Prostate gland (tissue), 2 donors: ENCODE data around the gene DNAH14.

Experiments used
- POLR2A ChIP-seq: fragments of 450-650 bp; IDR thresholded peaks from one replicate; pipeline ENCODE4 v1.6.1; 2016; ENCODE audit warnings: antibody characterized with exemption, mild to moderate bottlenecking
- POLR2AphosphoS5 ChIP-seq: sonication (generic); formaldehyde crosslinking; IDR thresholded peaks from one replicate; pipeline ENCODE4 v1.6.1; 2017; ENCODE audit warnings: antibody characterized with exemption
- TF ChIP-seq, protein P1 (sequence below), 4 experiments: fragments of 200-600 bp in 2 of 4; fragments of 450-650 bp in 2 of 4; sonication (generic) in 2 of 4; IDR thresholded peaks; 1 replicate in 3 of 4; 2 replicates in 1 of 4; pipeline ENCODE4 v1.5.1; 2016 to 2019; ENCODE audit warnings: antibody characterized with exemption in 4 of 4, mild to moderate bottlenecking in 2 of 4, moderate library complexity in 2 of 4

- TF ChIP-seq, protein P1, sequence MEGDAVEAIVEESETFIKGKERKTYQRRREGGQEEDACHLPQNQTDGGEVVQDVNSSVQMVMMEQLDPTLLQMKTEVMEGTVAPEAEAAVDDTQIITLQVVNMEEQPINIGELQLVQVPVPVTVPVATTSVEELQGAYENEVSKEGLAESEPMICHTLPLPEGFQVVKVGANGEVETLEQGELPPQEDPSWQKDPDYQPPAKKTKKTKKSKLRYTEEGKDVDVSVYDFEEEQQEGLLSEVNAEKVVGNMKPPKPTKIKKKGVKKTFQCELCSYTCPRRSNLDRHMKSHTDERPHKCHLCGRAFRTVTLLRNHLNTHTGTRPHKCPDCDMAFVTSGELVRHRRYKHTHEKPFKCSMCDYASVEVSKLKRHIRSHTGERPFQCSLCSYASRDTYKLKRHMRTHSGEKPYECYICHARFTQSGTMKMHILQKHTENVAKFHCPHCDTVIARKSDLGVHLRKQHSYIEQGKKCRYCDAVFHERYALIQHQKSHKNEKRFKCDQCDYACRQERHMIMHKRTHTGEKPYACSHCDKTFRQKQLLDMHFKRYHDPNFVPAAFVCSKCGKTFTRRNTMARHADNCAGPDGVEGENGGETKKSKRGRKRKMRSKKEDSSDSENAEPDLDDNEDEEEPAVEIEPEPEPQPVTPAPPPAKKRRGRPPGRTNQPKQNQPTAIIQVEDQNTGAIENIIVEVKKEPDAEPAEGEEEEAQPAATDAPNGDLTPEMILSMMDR (IDR thresholded peaks at IDR 0.05): no peak
- no peak for TF ChIP-seq POLR2A
- no peak for TF ChIP-seq POLR2AphosphoS5
These were observed 494.0 kb downstream of the DNAH14 start for GRCh38 chr1:225423518-225423855.
